GM12878 (cell line): Measurements from ENCODE around the gene PAOX. TPM values are rescaled to one million over a fixed set of nuclear protein-coding genes. Genes with fewer than 3 reads are reported as not detected.

Experiments used
- ATAC-seq: fragments of 200-7000 bp; cut with Tn5 transposase; 3 replicates; pipeline ENCODE4 v1.9.1; 2020; ENCODE audit warnings: mild to moderate bottlenecking, moderate library complexity
- BruUV-seq: library from RNA; stranded (reverse); fragments of 400-500 nt; replicated peaks from 2 replicates; lab custom pipeline; 2021; lab: Mats Ljungman, UMichigan
- CTCF ChIA-PET: fragments of 300-600 bp; sonication (Branson Sonifier 250); formaldehyde crosslinking; extraction: SDS; loops from one replicate; lab custom pipeline; 2021; ENCODE audit warnings: inconsistent platforms; lab: Yijun Ruan, JAX
- POLR2A ChIA-PET: fragments of 350-600 bp; formaldehyde crosslinking; extraction: SDS; loops from one replicate; lab custom pipeline; 2021; ENCODE audit warnings: inconsistent platforms; lab: Charles Lee
- RAD21 ChIA-PET: fragments of 300-600 bp; sonication (Branson Sonifier 250); formaldehyde crosslinking; loops from one replicate; lab custom pipeline; 2023; ENCODE audit warnings: antibody characterized with exemption; ENCODE audit not compliant: unreplicated experiment; lab: Charles Lee
- SMC1A ChIA-PET: fragments of 300-600 bp; sonication (Branson Sonifier 250); formaldehyde crosslinking; loops from one replicate; lab custom pipeline; 2023; ENCODE audit not compliant: unreplicated experiment, uncharacterized antibody; lab: Charles Lee
- DNase-seq: peaks from one replicate; pipeline ENCODE4 v3.0.0-alpha.2; 2011; ENCODE audit warnings: low read depth, low spot score
- FAIRE-seq: peaks from 3 replicates; lab custom pipeline; 2011; peaks lifted over from hg19 to GRCh38; lab: Jason Lieb, UNC
- H2AFZ ChIP-seq: 2 replicates; pipeline ENCODE4 v1.6.0; 2011; ENCODE audit warnings: low read depth, low read length, control low read depth; ENCODE audit not compliant: control insufficient read depth
- H3K27ac ChIP-seq: 2 replicates; pipeline ENCODE4 v1.5.1; 2011; ENCODE audit warnings: control low read depth; ENCODE audit not compliant: control insufficient read depth, insufficient read depth
- H3K27me3 ChIP-seq, 2 experiments: replicated peaks in 1 of 2; 2 replicates each; pipeline versions ENCODE4 v1.6.0 to v1.6.1; 2011; ENCODE audit warnings: low read length in 1 of 2; ENCODE audit not compliant: control insufficient read depth in 2 of 2, insufficient read depth in 2 of 2
- H3K36me3 ChIP-seq, 2 experiments: 2 replicates each; pipeline ENCODE4 v1.5.1; 2011; ENCODE audit warnings: low read length in 1 of 2; ENCODE audit not compliant: control insufficient read depth in 2 of 2, insufficient read depth in 2 of 2
- H3K4me1 ChIP-seq: 2 replicates; pipeline ENCODE4 v1.6.1; 2011; ENCODE audit warnings: mild to moderate bottlenecking, low read length, moderate library complexity, mixed read lengths; ENCODE audit not compliant: control insufficient read depth, insufficient read depth
- H3K4me2 ChIP-seq: 2 replicates; pipeline ENCODE4 v1.6.0; 2011; ENCODE audit warnings: control low read depth; ENCODE audit not compliant: control insufficient read depth, insufficient read depth
- H3K4me3 ChIP-seq: fragments of 200-600 bp; sonication (generic); 2 replicates; pipeline ENCODE4 v1.5.1; 2016
- H3K79me2 ChIP-seq: 2 replicates; pipeline ENCODE4 v1.6.0; 2011; ENCODE audit warnings: low read length; ENCODE audit not compliant: control insufficient read depth, insufficient read depth
- H3K9ac ChIP-seq: 2 replicates; pipeline ENCODE4 v1.8.0; 2011; ENCODE audit warnings: low read length, control low read depth, mixed read lengths; ENCODE audit not compliant: control insufficient read depth, insufficient read depth
- H3K9me3 ChIP-seq: replicated peaks from 3 replicates; pipeline ENCODE4 v1.5.1; 2011; ENCODE audit warnings: mild to moderate bottlenecking, low read length; ENCODE audit not compliant: control insufficient read depth, insufficient read depth
- H4K20me1 ChIP-seq: 2 replicates; pipeline ENCODE4 v1.6.0; 2011; ENCODE audit not compliant: control insufficient read depth, insufficient read depth
- CBFB ChIP-seq: IDR thresholded peaks from 2 replicates; pipeline ENCODE4 v1.6.1; 2016; ENCODE audit warnings: antibody characterized with exemption, low read depth
- CBX3 ChIP-seq: fragments of 200-600 bp; sonication (generic); IDR thresholded peaks from 2 replicates; pipeline ENCODE4 v1.6.1; 2016; ENCODE audit warnings: low read depth, borderline replicate concordance
- IRF4 ChIP-seq: IDR thresholded peaks from 2 replicates; pipeline ENCODE4 v1.6.1; 2011; ENCODE audit warnings: low read depth, low read length
- NFYB ChIP-seq: IDR thresholded peaks from 2 replicates; pipeline ENCODE4 v1.6.1; 2011; ENCODE audit warnings: low read depth, mild to moderate bottlenecking, low read length, improper control_type of control experiment, moderate library complexity; ENCODE audit not compliant: insufficient read depth
- PAX8 ChIP-seq: fragments of 450-650 bp; IDR thresholded peaks from 2 replicates; pipeline ENCODE4 v1.6.1; 2017; ENCODE audit warnings: mild to moderate bottlenecking, moderate library complexity
- WGBS: methylation state at CpG from one replicate; pipeline ENCODE4 v1.1.6; 2016; ENCODE audit warnings: low lambda C conversion rate; ENCODE audit not compliant: insufficient replicate concordance, insufficient coverage; ENCODE audit errors: missing lambda C conversion rate; 5-methylcytosine and 5-hydroxymethylcytosine counted together
- in situ Hi-C: fragments of 300-500 bp; cut with MboI; formaldehyde crosslinking; loops from 9 replicates; pipeline ENCODE4 v1.14.3; 2018; ENCODE audit warnings: mixed read lengths
- intact Hi-C: fragments of 100-400 bp; cut with micrococcal nuclease; formaldehyde crosslinking; loops from one replicate; pipeline ENCODE4 v1.14.2; 2022; ENCODE audit not compliant: unreplicated experiment
- polyA plus RNA-seq, 11 experiments: library from polyadenylated mRNA; depleted of rRNA in 4 of 11; unstranded in 6 of 11; stranded (reverse) in 5 of 11; fragments of >200 nt; fragmentation: Nextera tagmentation in 4 of 11; fragmentation: Illumina TruSeq in 1 of 11; extraction: Ambion mirVana in 4 of 11; extraction: Trizol in 1 of 11; gene quantifications; 1 replicate in 1 of 11; 2 replicates in 10 of 11; pipeline versions ENCODE4 v1.2.1 to v1.2.3, GENCODE V29; 2011 to 2016; ENCODE audit warnings: inconsistent platforms in 2 of 11, missing spikeins in 2 of 11, low read depth in 1 of 11
- total RNA-seq, 4 experiments: library from RNA; depleted of rRNA in 3 of 4; stranded (reverse); fragments of >200 nt in 3 of 4; fragmentation: Illumina TruSeq in 1 of 4; extraction: Trizol in 1 of 4; gene quantifications; 2 replicates each; pipeline versions ENCODE4 v1.2.1 to v1.2.3, GENCODE V29; 2013 to 2021

The PAOX gene
- total and polyA plus RNA-seq, 10 of the 15 experiments (the other 5 are each of a cell fraction or from before 2014, with no cell fraction given), result 1.2 to 22.2 (median 10.5) TPM

GRCh38 chr10:133401500-133401899, 22.4 kb downstream of the PAOX start:
- Histone ChIP-seq H4K20me1 (peaks cover 3% of the 10 kb centered on the region; the same call in 1 of the 2 replicates), H3K4me2 (peak overlapping the region; percentile 100), H3K27ac (peak overlapping the region; percentile 92), H3K79me2 (peaks cover 10% of the 10 kb centered on the region), H3K9ac (no peak overlapping the region), H3K4me3 (no peak overlapping the region; the same call in 1 of the 2 replicates), H3K36me3 (peaks cover 13 to 19% of the 10 kb centered on the region in 2 experiments; a peak in 3 of 4 replicates), H3K4me1 (peaks cover 32% of the 10 kb centered on the region), H3K27me3 (no peaks in the 10 kb centered on the region), H3K9me3 (no peaks in the 10 kb centered on the region), H2AFZ (no peak overlapping the region)
- in situ Hi-C loops (no loop called here), intact Hi-C loops (no loop called here)
- TF ChIP-seq PAX8, result no peak
- no peak for TF ChIP-seq CBFB
- TF ChIP-seq IRF4, result no peak
- no peak for TF ChIP-seq NFYB
- no peak for TF ChIP-seq CBX3
- ChIA-PET SMC1A (interaction anchor here (1.0 to 2.7 kb wide), 6 partner anchors 11 to 72 kb away, joined by 3 to 21 read pairs (median 4); no protein-coding TSS in a partner anchor), CTCF (interaction anchor here (0.7 to 1.3 kb wide), 4 partner anchors 14 to 95 kb away, joined by 3 to 7 read pairs (median 4); no protein-coding TSS in a partner anchor), RAD21 (interaction anchor here (0.8 to 1.3 kb wide), 6 partner anchors 11 to 72 kb away, joined by 3 to 16 read pairs (median 4); partner anchors contain the start of genes FUOM and PAOX), POLR2A (interaction anchor here (0.7 to 1.8 kb wide), 3 partner anchors 11 to 124 kb away, joined by 4 to 17 read pairs (median 5); no protein-coding TSS in a partner anchor)
- FAIRE-seq, result no peak
- no peak for DNase-seq
- ATAC-seq, result peak; percentile 7
- WGBS, result 66% methylated on average over 12 of the region's 12 CpGs
- BruUV-seq, result no TSS peak
